Neural crest cell (in vitro differentiated cells): ENCODE results near the gene TBCC. TPM values are rescaled to one million over a fixed set of nuclear protein-coding genes. Genes with fewer than 3 reads are reported as not detected.
"Not testable (repeated sequence)": the region's sequence is repeated elsewhere in the genome, so short reads cannot be mapped to it uniquely, and the experiment has no call there.

Source experiments
- DNase-seq: peaks from one replicate; pipeline ENCODE4 v3.0.0; 2021; ENCODE audit warnings: low read depth, mixed read lengths, low spot score
- H3K27ac Mint-ChIP-seq: one replicate; pipeline ENCODE4 v1.8.0; 2021; ENCODE audit warnings: mild to moderate bottlenecking, mixed read lengths; ENCODE audit not compliant: unreplicated experiment
- H3K27me3 Mint-ChIP-seq: 2 replicates; pipeline ENCODE4 v1.8.0; 2021; ENCODE audit warnings: low read depth, mild to moderate bottlenecking, mixed read lengths
- H3K36me3 Mint-ChIP-seq: 2 replicates; pipeline ENCODE4 v1.8.0; 2021; ENCODE audit warnings: low read depth, mild to moderate bottlenecking, mixed read lengths
- H3K4me1 Mint-ChIP-seq: 2 replicates; pipeline ENCODE4 v1.8.0; 2021; ENCODE audit warnings: mixed read lengths
- H3K4me3 Mint-ChIP-seq: one replicate; pipeline ENCODE4 v1.8.0; 2021; ENCODE audit warnings: mild to moderate bottlenecking, mixed read lengths
- H3K9me3 Mint-ChIP-seq: 2 replicates; pipeline ENCODE4 v1.8.0; 2021; ENCODE audit warnings: mixed read lengths
- total RNA-seq: library from RNA; stranded (reverse); gene quantifications from 2 replicates; pipeline ENCODE4 v1.2.1, GENCODE V29; 2021
- TF ChIP-seq, protein P1 (sequence below): fragments of 200-600 bp; sonication (generic); conservative IDR thresholded peaks from 2 replicates; pipeline ENCODE4 v1.5.0; 2021; ENCODE audit warnings: antibody characterized with exemption, mild to moderate bottlenecking

TBCC gene
- total RNA-seq, 1 donor from 2014 or later: 23.2 TPM

DNA sequence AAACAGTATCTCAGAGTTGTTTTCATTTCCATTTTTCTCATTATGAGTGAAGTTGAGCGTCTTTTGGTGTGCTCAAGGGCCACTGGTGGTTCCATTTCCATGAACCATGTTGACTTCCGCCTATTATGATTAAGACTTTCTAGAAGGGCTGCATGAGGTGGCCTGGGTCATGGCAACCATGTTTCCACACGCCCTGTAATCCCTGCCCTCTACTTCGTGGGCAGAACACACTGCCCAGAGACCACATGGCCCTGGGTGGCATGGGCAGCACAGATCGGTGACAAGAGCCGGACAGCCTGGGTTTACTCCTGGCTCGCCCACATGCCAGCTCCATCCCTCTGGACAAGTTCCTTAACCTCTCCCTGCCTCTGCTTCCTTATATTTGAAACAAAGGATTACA lies 38.3 kb downstream of the TBCC start:
- H3K27ac Mint-ChIP-seq: no peak overlapping the region
- H3K4me1 Mint-ChIP-seq: peaks cover 7% of the 10 kb centered on the region
- no peaks in the 10 kb centered on the region for H3K36me3 Mint-ChIP-seq
- DNase-seq: no peak
- no peak overlapping the region for H3K4me3 Mint-ChIP-seq
- H3K27me3 Mint-ChIP-seq: no peaks in the 10 kb centered on the region
- H3K9me3 Mint-ChIP-seq: peaks cover 11% of the 10 kb centered on the region
- TF ChIP-seq, protein P1, sequence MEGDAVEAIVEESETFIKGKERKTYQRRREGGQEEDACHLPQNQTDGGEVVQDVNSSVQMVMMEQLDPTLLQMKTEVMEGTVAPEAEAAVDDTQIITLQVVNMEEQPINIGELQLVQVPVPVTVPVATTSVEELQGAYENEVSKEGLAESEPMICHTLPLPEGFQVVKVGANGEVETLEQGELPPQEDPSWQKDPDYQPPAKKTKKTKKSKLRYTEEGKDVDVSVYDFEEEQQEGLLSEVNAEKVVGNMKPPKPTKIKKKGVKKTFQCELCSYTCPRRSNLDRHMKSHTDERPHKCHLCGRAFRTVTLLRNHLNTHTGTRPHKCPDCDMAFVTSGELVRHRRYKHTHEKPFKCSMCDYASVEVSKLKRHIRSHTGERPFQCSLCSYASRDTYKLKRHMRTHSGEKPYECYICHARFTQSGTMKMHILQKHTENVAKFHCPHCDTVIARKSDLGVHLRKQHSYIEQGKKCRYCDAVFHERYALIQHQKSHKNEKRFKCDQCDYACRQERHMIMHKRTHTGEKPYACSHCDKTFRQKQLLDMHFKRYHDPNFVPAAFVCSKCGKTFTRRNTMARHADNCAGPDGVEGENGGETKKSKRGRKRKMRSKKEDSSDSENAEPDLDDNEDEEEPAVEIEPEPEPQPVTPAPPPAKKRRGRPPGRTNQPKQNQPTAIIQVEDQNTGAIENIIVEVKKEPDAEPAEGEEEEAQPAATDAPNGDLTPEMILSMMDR: no peak

DNA sequence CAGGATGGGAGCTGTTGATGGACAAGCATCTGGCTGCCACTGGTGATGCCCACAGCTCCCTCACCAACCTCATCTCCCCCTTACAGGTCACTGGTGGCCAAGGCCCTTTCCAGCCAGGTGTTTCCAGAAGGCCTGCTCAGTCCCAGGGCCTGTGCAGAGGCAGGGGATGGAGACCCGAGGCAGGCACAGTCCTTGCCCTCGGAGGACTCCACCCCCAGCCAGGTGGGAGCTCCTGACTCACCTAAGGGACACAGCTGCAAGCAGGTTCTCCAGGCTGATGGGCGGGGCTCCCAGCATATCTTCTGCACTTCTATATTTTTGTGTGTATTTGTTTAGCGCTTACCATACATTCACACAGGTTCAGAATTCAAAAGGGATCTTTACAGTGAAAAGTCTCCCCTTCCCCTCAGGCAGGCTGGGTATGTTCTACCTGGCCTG lies 40.9 kb downstream of the TBCC start:
- TF ChIP-seq, protein P1: no peak
- Mint-ChIP-seq H3K4me3 (no peak overlapping the region), H3K27ac (no peak overlapping the region)

DNA sequence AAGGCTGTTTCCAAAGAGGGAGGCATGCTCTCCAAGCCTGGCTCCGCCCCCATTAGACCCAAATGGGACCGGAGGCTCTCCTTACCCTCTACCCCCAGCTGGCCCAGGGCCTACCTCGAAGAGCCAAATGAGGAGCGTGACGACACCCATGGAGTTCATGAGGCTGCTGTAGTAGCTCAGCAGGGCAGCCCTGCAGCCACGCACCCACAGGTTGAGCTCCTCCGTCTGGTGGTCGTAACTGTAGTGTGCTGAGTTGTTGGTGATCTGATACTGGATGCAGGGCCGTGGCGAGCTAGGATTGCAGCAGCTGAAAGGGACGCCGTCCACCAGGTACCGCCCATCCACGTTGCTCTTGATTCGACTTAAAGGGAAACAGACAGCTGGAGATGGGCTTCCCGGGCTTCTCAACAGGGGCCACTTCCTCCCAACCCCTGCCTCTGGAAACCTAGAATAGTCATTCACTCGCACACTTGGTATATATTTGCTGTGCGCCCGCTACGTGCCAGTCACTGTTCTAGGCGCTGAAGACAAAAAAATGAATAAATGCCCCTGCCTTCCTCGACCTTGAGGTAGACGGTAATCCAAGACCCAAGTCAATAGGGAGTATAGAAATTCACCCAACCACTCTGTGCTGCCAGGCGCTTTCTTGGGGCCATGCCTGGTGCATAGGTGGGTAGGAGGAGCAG lies 41.5 kb downstream of the TBCC start:
- Mint-ChIP-seq H3K27ac (no peak overlapping the region), H3K36me3 (no peaks in the 10 kb centered on the region), H3K4me1 (no peaks in the 10 kb centered on the region), H3K27me3 (no peaks in the 10 kb centered on the region), H3K4me3 (no peak overlapping the region), H3K9me3 (no peaks in the 10 kb centered on the region)
- TF ChIP-seq, protein P1: no peak
- DNase-seq: no peak

More for the DNA sequence above, 40.9 kb downstream of the TBCC start:
- H3K27me3 Mint-ChIP-seq: no peaks in the 10 kb centered on the region
- no peaks in the 10 kb centered on the region for H3K4me1 Mint-ChIP-seq
- no peak for DNase-seq
- no peaks in the 10 kb centered on the region for H3K36me3 Mint-ChIP-seq
- H3K9me3 Mint-ChIP-seq: no peaks in the 10 kb centered on the region

DNA sequence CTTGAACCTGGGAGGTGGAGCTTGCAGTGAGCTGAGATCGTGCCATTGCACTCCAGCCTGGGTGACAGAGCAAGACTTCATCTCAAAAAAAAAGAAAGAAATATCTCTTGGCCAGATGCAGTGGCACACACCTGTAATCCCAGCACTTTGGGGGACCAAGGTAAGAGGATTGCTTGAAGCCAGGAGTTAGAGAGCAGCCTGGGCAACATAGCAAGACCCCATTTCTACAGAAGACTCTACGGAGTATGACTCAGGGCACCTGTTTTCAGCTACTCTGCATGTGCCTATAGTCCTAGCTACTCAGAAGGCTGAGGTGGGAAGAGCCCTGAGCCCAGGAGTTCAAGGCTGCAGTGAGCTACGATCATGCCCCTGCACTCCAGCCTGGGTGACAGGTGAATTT lies 43.1 kb downstream of the TBCC start:
- not testable (repeated sequence) for H3K36me3 Mint-ChIP-seq, H3K4me1 Mint-ChIP-seq, H3K27me3 Mint-ChIP-seq, H3K27ac Mint-ChIP-seq, DNase-seq, H3K9me3 Mint-ChIP-seq, H3K4me3 Mint-ChIP-seq

DNA sequence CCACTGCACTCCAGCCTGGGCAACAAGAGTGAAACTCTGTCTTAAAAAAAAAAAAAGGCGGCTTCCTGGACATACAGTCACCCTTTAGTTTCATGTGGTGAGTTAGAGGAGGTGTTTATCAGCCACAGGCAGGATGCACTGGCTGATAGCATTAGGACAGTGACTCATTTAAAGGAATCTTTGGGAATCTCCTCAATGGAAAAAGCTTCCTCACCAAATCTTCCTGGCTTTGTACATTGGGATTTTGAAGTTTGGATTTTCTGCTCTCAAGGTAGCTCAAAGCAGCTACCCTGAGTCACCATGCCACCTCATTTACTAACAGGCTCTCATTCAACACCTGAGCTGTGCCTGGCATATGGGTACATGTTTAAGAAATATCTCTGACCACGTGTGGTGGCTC lies 43.7 kb downstream of the TBCC start:
- DNase-seq: no peak
- no peaks in the 10 kb centered on the region for H3K4me1 Mint-ChIP-seq
- no peak overlapping the region for H3K4me3 Mint-ChIP-seq
- no peaks in the 10 kb centered on the region for H3K9me3 Mint-ChIP-seq
- H3K27me3 Mint-ChIP-seq: no peaks in the 10 kb centered on the region
- no peak overlapping the region for H3K27ac Mint-ChIP-seq
- TF ChIP-seq, protein P1: no peak
- H3K36me3 Mint-ChIP-seq: no peaks in the 10 kb centered on the region

DNA sequence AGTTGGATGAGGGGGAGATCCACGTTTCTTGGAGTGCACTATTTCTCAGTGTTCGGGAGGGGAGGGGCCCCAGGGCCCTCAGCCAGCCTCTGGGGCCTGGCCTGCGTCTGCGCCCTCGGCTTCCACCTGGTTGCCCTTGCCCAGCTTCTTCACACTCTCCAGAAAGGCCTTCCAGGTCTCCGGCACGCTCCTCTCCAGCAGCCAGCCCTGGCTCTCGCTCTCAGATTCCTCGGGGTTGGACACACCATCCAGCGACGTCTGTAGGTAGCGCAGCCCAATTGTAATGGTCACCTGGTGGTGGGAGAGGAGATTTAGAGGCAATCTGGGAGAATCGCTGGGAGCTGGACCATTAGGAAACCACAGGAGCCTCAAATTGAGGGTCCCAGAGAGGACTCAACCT lies 47.7 kb downstream of the TBCC start:
- no peaks in the 10 kb centered on the region for H3K4me1 Mint-ChIP-seq
- no peaks in the 10 kb centered on the region for H3K36me3 Mint-ChIP-seq
- no peaks in the 10 kb centered on the region for H3K9me3 Mint-ChIP-seq
- H3K27ac Mint-ChIP-seq: peak overlapping the region; percentile 71
- no peak overlapping the region for H3K4me3 Mint-ChIP-seq
- H3K27me3 Mint-ChIP-seq: no peaks in the 10 kb centered on the region
- TF ChIP-seq, protein P1: no peak
- no peak for DNase-seq
